Heart left ventricle (tissue), 16 donors: ENCODE data around the gene FREM2. TPM values are rescaled to one million over a fixed set of nuclear protein-coding genes. Genes with fewer than 3 reads are reported as not detected.

Experiments
- ATAC-seq, 4 donors: fragments of 200-7000 bp; cut with Tn5 transposase; one replicate each; pipeline ENCODE4 v1.9.1; 2020 to 2022; ENCODE audit warnings: moderate library complexity in 4 of 4, mild to moderate bottlenecking in 3 of 4, moderate number of reproducible peaks in 1 of 4
- DNase-seq, 5 donors: peaks; one replicate each; pipeline ENCODE4 v3.0.0-alpha.2; 2020
- H3K27ac ChIP-seq, 12 donors: fragments of 200-600 bp; sonication (generic) in 4 of 12; one replicate each; pipeline versions ENCODE4 v1.5.0 to v1.8.0; 2016 to 2022; ENCODE audit warnings: mild to moderate bottlenecking in 2 of 12
- H3K27me3 ChIP-seq, 9 donors: fragments of 200-600 bp; sonication (generic) in 2 of 9; one replicate each; pipeline versions ENCODE4 v1.5.1 to v1.8.0; 2016 to 2022; ENCODE audit warnings: mild to moderate bottlenecking in 3 of 9
- H3K36me3 ChIP-seq, 9 donors: fragments of 200-600 bp; sonication (generic) in 2 of 9; one replicate each; pipeline versions ENCODE4 v1.5.0 to v1.8.0; 2018 to 2022; ENCODE audit warnings: mild to moderate bottlenecking in 2 of 9
- H3K4me1 ChIP-seq, 12 donors: fragments of 200-600 bp; sonication (generic) in 4 of 12; one replicate each; pipeline versions ENCODE4 v1.5.0 to v1.8.0; 2016 to 2022; ENCODE audit warnings: mild to moderate bottlenecking in 3 of 12
- H3K4me3 ChIP-seq, 12 donors: fragments of 200-600 bp; sonication (generic) in 4 of 12; one replicate each; pipeline versions ENCODE4 v1.5.0 to v1.8.0; 2017 to 2022; ENCODE audit warnings: mild to moderate bottlenecking in 9 of 12, moderate library complexity in 4 of 12
- H3K9me3 ChIP-seq, 12 donors: fragments of 200-600 bp; sonication (generic) in 4 of 12; one replicate each; pipeline versions ENCODE4 v1.5.0 to v1.8.0; 2016 to 2022; ENCODE audit warnings: mild to moderate bottlenecking in 1 of 12
- CTCF ChIP-seq, 12 donors: fragments of 200-600 bp; sonication (generic) in 4 of 12; IDR thresholded peaks; one replicate each; pipeline versions ENCODE4 v1.5.0 to v1.8.0; 2018 to 2022; ENCODE audit warnings: antibody characterized with exemption in 12 of 12, mild to moderate bottlenecking in 5 of 12
- POLR2A ChIP-seq, 2 donors: fragments of 450-650 bp; IDR thresholded peaks; one replicate each; pipeline ENCODE4 v1.6.1; 2017; ENCODE audit warnings: antibody characterized with exemption in 2 of 2, mild to moderate bottlenecking in 2 of 2, moderate library complexity in 2 of 2
- WGBS, 4 donors: extraction: QIAGEN DNeasy Blood & Tissue Kit in 2 of 4; methylation state at CpG; one replicate each; pipeline versions ENCODE4 v1.1.5 to v1.1.7; 2013 to 2018; 5-methylcytosine and 5-hydroxymethylcytosine counted together
- intact Hi-C, 10 donors: fragments of 100-400 bp; cut with DNase I; formaldehyde crosslinking; loops; one replicate each; pipeline versions ENCODE4 v1.11.1 to v1.14.2; 2022
- polyA plus RNA-seq, 2 donors: library from polyadenylated mRNA; stranded (reverse); fragments of 200-250 nt; gene quantifications; one replicate each; pipeline ENCODE4 v1.2.3, GENCODE V29; 2013
- total RNA-seq, 9 donors: library from RNA; depleted of rRNA in 2 of 9; stranded (reverse); fragments of >200 nt in 2 of 9; fragmentation: NEBNext Ultra II Directional in 3 of 9; extraction: Animal tissue kit (Norgen Biotek cat#: 25700) in 3 of 9; gene quantifications; one replicate each; pipeline versions ENCODE4 v1.1.0 to v1.2.4, GENCODE V29; 2016 to 2023
- donor health status: ischemic (EF 13 %, LVEDD 7.1; RV severe dilation, severe dysfunction).
- donor health status: healthy with polysubstance abuse.
- donor health status: DM: no; HTN: yes; CAD: no.
- donor health status: DM: no; HTN: no; CAD: no.
- donor health status: ischemic (EF 25% LVEDD 6.9; RV normal size, moderate dysfunction).
- donor health status: ischemic (EF 25% LVEDD 5.7; RV mildly dilated, moderate dysfunction).
- donor health status: healthy.
- donor health status: DM: yes; HTN: yes; CAD: no.
- donor health status: ischemic (EF 35%, LVEDD 5.7; RV mildly dilated, moderate dysfunction).
- donor health status: nonischemic (EF 11% LVEDD 7.7; RV severe dilation, severe dysfunction).
- donor health status: DM: yes; HTN: yes; CAD: no.
- donor health status: PGD.
- donor health status: ischemic (EF 29% LVEDD 5.4; RV normal size, mild dysfunction).
- donor health status: nonischemic (EF 23%, LVEDD 6.1; RV moderate dilation, normal function).

The FREM2 gene
- total and polyA plus RNA-seq, 11 donors = 0.02 to 0.35 (median 0.13) TPM

GRCh38 chr13:38883783-38884182, 196.9 kb downstream of the FREM2 start:
- no peaks in the 10 kb centered on the region for H3K36me3 ChIP-seq
- H3K9me3 ChIP-seq = no peaks in the 10 kb centered on the region
- intact Hi-C loops = no loop called here
- no peak for DNase-seq
- WGBS, 4 donors = 29 to 37% (median 33%) methylated on average over 2 of the region's 2 CpGs
- H3K4me1 ChIP-seq = no peaks in the 10 kb centered on the region
- no peak overlapping the region for H3K27ac ChIP-seq
- no peak overlapping the region for H3K4me3 ChIP-seq
- ATAC-seq = no peak
- H3K27me3 ChIP-seq = peaks cover 0 to 8% (median 0%) of the 10 kb centered on the region in 9 donors
- no peak for TF ChIP-seq CTCF (IDR thresholded peaks at IDR 0.05)
- no peak for TF ChIP-seq POLR2A (IDR thresholded peaks at IDR 0.05)

- WGBS, 4 donors = 82 to 91% (median 83%) methylated on average over 4 of the region's 4 CpGs
- ATAC-seq = no peak
- no peak overlapping the region for H3K27ac ChIP-seq
- no peak for DNase-seq
- H3K36me3 ChIP-seq = no peaks in the 10 kb centered on the region
- no peak for TF ChIP-seq CTCF (IDR thresholded peaks at IDR 0.05)
- intact Hi-C loops = no loop called here
- no peaks in the 10 kb centered on the region for H3K4me1 ChIP-seq
- no peaks in the 10 kb centered on the region for H3K9me3 ChIP-seq
- peaks cover 0 to 8% (median 0%) of the 10 kb centered on the region in 9 donors for H3K27me3 ChIP-seq
- no peak overlapping the region for H3K4me3 ChIP-seq
Observed at GRCh38 chr13:38888309-38888708, 201.4 kb downstream of the FREM2 start.

- H3K27ac ChIP-seq = no peak overlapping the region
- TF ChIP-seq CTCF (IDR thresholded peaks at IDR 0.05) (no peak), POLR2A (IDR thresholded peaks at IDR 0.05) (no peak)
- H3K36me3 ChIP-seq = no peaks in the 10 kb centered on the region
- H3K4me3 ChIP-seq = no peak overlapping the region
- no peaks in the 10 kb centered on the region for H3K4me1 ChIP-seq
- peaks cover 0 to 6% (median 0%) of the 10 kb centered on the region in 12 donors for H3K9me3 ChIP-seq
- intact Hi-C loops = no loop called here
- no peak for DNase-seq
- no peaks in the 10 kb centered on the region for H3K27me3 ChIP-seq
- peak in 1 of 4 donors; percentile 22 for ATAC-seq
- 87 to 94% (median 90%) methylated on average over 1 of the region's 1 CpG for WGBS, 4 donors
Observed at GRCh38 chr13:38895075-38895474, 208.2 kb downstream of the FREM2 start.

GRCh38 chr13:38897521-38897920, 210.6 kb downstream of the FREM2 start:
- Histone ChIP-seq H3K4me3 (no peak overlapping the region), H3K27me3 (no peaks in the 10 kb centered on the region), H3K4me1 (no peaks in the 10 kb centered on the region), H3K36me3 (no peaks in the 10 kb centered on the region), H3K27ac (no peak overlapping the region), H3K9me3 (peaks cover 0 to 6% (median 0%) of the 10 kb centered on the region in 12 donors)
- ATAC-seq (no peak), DNase-seq (no peak)
- 81 to 94% (median 85%) methylated on average over 6 of the region's 6 CpGs for WGBS, 4 donors
- intact Hi-C loops = no loop called here
- TF ChIP-seq POLR2A (IDR thresholded peaks at IDR 0.05) (no peak), CTCF (IDR thresholded peaks at IDR 0.05) (no peak)
